Activated CD8-positive, alpha-beta memory T cell treated with anti-CD3 and anti-CD28 coated beads, Interleukin-2, amount 50 U/mL, for 1 hour (primary cell): Measurements from ENCODE around the gene HOXB8.

Experiments used
- DNase-seq: peaks from one replicate; pipeline ENCODE4 v3.0.0-alpha.2; 2020; ENCODE audit errors: extremely low read depth

HOXB8 gene

DNA sequence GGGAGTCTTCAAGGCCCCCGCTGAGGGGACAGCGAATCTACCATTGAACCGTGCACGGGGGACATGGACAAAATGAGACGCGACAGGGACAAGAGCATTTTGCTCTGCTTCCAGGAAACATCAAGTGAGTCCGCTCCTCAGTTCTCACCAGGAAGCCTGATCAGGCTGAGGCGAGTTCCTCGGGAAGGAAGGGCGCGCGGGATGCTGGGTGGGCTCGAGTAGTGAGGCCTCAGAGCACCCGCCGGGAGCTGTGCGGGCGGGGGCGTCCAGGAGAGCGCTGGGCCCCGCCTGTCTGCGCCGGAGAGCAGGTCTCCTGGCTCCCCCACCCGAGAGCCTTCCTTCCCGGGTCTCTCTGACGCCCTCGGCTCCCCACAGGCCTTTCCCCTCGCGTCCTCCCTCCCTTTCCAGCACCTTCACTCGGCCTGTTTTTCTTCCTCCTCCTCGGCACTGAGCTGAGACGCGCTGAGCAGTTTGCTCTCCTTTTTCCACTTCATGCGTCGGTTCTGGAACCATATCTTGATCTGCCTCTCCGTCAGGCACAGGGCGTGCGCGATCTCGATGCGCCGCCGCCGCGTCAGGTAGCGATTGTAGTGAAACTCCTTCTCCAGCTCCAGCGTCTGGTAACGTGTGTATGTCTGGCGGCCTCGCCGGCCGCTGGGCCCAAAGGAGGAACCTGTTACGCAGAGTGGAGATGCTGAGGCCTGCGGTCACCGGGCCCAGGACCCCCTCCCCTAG, 18.9 kb downstream of the HOXB8 start:
- no peak for DNase-seq

DNA sequence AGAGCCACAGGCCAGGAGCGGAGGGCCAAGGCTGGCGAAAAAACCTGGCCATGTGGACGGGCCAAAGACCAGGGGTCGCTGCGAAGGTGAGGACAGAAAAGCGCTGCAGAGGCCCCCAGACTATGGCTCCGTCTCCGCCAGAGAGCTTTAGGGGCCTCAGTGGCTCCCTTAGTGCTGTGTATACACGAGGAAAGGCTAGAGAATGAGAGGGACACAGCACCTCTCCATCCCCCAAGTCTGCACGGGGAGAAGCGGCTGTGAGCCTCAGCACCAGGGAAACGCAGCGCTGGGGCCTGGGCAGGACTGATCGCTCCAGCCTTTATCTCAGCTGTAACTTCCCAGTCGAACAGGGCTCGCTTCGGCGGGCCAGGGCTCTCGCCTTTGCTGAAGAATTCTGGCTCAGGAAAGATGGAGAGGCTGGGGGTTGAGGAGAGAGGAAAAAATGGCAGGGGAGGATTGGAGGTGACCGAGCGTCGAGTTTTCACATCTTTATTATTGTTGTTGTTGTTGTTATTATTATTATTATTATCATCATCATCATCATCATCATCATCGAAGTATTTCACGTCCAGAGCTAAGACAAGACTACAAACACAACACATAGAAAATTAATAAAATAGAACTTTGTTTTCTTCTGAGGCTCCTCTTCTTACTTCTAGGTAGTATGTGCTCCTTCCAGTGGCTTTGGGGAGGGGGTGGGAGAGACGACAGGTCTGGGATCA, 19.7 kb downstream of the HOXB8 start:
- no peak for DNase-seq

DNA sequence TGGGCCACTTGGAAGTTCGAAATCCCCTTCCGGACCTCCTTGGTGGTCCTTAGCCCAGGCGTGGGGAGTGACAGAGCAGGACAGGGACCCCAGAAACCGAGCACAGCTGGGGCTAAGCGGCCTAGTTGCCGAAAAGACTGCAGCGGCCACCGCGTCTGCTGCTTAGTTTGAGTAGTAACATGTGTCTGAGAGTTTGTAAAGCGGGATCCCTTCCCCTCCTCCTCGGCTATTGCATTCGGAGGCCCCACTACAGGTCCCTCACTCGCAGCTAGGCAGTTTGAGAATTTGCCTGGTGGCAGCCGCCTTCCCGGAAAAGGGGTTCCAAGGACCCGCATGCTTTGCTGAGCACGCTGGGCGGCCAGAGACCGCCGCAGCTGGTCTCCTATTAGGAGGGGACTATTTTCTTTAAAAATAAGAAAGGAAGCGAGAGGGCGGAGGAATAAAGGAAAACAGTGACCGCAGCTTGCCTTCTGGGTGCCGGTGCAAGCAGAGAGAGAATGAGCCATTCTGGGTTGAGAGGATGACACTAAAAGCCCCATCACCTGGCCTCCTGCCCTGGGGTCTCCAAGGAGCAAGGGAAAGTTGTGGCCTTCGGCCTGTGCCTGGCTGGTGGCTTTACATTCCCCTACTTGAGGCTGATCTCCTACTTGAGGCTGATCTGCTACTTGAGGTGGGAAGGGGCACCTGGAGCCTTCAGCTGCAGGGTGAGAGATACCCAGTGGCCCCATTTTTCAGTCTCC, 20.4 kb downstream of the HOXB8 start:
- no peak for DNase-seq

DNA sequence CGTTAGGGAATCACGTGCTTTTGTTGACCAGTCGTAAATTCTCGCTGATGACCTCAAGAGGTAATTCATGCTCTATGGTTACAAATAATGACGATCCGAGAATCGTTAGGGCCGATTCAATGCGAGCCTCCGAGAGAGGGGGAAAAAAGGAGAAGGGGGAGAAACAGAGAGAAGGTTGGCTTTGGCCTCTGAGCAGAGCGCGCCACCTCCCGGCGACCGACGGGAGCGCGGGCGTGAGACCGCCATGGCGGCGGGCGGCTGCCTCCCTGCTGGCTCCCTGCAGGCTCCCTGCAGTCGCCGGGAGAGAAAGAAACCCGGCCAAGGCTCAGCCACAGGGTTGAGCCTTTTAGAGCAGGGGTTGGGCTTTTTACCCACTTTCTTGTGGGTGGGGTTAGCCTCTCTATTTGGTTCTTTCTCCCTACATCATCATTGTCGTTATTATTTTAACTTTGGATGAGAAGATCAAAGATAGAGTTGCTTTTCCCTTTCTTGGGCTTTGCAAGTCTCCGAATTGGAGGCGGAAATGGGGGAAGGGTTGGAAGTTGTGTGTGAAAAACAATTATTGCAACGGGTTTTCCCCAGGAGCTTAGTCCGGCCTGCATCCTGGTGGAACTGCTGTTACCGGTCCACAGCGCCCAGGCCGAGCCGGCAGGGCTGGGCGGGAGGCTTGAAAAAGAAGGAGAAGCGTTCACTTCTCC, 21.1 kb downstream of the HOXB8 start:
- DNase-seq = no peak

DNA sequence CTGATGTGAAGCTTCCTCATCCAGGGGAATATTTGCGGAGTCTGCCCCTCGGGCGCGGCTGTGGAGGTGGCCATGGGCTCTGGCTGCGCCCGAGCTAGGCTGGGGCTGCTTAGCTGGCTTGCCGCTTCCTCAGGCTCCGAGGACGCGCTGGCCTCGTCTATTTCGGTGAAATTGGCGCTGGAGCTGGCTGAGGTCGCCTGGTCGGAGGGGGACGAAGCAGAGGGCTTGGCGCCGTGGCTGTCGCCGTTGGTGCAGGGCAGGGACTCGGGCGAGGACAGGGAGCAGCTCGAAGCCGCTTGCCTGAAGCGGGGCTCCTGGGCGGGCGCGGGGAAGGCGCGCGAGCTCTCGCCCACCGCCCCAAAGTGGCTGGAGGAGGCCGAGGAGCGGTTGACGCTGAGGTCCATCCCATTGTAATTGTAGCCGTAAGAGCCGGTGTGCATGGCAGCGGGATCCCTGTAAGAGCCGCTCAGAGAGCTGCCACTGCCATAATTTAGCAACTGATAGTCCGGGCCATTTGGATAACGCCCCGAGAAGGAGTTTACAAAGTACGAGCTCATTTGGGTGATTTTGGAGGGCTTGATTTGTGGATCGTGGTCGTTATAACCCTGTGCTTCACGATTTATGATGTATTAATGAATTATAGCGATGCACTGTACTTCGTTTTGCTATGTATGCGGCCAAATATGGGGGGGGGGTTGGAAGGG, 21.8 kb downstream of the HOXB8 start, which contains the start of gene HOXB5:
Gene HOXB5 (minus strand): TSS at position 654 of the 704 bp plus-strand sequence. CDS start 97 bp downstream, at position 557.
- no peak for DNase-seq

DNA sequence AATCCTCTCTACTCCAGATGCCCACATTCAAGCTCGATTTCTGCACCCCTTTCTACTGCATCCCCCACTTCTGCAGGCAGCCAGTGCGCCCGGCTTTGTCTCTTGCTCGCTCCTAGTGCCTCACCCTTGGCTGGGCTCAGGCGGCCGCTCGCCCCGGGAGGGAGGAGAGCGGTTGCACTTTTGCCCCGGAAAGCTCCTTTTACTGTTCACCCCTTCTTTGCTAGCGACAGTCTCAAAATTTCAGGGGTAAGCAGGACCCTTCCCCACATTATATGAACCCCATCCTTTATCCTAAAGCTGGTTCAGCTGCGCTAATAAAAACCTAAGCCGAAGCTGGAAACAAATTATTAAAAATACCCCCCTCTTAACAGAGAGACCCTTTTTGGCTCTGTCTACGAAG, 22.5 kb downstream of the HOXB8 start:
- DNase-seq = no peak

DNA sequence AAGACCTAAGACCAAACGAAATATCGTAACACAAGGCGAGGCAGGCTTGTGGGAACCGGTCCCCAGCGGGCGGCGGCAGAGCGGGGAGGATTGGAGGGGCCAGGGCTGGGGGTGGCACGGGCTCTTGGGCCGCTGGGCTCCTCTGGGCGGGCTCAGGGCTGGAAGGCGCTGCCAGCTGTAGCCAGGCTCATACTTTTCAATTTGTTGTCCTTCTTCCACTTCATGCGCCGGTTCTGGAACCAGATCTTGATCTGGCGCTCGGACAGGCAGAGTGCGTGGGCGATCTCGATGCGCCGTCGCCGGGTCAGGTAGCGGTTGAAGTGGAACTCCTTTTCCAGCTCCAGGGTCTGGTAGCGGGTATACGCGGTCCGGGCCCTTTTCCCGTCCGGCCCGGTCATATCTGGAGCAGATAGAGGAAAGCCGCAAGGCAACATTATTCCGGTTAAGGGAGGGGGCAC, 23.0 kb downstream of the HOXB8 start:
- DNase-seq = no peak

DNA sequence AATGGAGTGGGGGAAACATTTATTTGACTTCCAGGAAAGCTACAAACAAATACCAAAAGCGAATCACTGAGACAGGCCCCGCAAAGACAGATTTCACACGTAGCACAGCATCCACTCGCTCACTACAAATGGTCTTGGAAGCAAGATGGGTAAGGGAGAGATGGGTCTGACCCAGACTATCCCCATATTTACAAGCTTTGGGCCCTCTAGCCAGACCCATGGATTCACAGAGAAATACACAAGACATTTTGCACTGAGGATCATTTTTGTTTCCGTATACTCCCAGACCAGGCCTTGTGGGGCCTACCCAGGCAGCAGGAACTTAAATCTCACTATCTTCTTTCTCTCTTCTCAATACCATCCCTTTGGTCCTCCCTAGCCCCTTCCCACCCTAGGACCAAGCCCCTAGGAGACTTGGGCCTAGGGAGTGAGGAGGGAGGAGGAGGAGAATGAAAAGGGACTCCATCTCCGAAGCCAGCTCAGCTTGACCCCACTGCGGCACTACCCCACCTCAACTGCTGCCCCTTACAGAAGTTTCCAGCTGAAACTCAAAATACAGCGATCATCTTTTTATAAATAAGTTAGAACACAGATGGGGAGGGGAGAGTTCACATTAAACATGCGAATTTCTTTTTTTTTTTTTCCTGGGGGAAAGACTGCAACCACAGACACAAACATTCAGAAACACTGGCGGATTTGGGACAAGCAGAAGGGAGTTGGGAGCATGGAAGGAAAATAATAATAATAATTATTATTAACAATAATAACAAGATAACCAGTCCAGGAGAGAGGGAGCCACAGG, 23.6 kb downstream of the HOXB8 start:
- no peak for DNase-seq

DNA sequence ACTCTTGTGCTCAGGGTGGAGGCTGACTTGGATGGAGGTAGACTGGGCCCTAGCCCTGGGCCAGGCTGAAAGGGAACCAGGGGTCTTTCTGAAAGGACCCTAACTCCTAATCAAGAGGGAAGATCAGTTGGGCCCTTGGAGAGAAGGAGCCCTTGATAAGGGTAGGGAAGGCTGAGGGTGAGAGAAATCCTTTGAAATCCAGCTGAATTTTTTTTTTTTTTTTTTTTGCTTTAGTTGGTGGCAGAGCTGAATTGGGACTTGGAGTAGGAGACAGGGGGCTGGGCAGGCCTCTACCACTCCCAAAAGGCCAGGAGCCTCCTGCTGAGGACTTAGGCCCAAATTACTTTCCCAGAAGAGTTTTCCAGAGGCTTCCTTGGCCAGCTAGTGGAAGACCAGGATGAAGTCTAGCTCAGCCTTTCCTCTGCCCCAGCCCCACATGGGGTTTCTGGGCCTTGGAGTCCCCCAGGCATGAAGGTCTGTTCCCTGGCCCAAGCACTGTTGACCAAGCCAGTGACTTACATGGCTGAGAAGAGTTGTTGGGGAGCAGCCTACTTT, 24.4 kb downstream of the HOXB8 start:
- no peak for DNase-seq

DNA sequence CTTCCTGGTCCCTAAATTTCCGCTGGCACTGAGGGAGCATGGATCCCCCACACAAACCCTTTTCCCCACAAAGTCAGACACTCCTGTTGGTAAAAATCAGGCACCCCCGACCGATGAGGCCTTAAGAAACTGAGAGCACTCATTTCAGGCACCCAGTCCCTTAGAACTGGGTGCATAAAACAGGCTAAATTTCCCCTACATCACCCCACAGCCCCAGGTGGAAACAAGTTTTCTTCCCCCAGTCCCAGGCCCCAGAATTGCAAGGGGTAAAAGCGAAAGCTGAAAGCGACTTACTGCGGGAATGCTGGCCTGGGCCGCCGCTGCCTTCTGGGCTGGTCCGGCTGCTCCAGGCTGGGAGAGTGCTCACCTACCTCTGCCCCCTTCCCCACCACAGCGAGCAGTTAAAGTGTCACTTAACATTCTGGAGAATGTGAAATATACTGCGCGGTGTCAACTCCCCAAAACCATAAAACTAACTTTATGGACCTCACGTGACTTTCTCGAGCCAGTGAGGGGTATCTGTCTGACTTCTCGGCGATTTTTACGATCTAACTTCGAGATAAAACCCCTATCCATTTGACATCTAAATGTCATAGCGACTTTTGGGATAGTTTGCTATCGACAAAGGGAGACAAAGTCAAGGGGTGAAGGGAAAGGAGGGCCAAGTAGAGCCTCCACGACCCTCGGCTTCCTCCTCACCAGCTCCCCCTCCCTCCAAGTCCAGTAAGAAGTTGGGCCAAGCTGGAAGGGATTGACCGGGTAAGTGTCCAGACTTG, 25.1 kb downstream of the HOXB8 start, which contains the start of gene HOXB3:
Gene HOXB3 (minus strand): TSS at position 411 of the 776 bp plus-strand sequence. CDS start 37,767 bp downstream, outside the sequence.
- DNase-seq = no peak

DNA sequence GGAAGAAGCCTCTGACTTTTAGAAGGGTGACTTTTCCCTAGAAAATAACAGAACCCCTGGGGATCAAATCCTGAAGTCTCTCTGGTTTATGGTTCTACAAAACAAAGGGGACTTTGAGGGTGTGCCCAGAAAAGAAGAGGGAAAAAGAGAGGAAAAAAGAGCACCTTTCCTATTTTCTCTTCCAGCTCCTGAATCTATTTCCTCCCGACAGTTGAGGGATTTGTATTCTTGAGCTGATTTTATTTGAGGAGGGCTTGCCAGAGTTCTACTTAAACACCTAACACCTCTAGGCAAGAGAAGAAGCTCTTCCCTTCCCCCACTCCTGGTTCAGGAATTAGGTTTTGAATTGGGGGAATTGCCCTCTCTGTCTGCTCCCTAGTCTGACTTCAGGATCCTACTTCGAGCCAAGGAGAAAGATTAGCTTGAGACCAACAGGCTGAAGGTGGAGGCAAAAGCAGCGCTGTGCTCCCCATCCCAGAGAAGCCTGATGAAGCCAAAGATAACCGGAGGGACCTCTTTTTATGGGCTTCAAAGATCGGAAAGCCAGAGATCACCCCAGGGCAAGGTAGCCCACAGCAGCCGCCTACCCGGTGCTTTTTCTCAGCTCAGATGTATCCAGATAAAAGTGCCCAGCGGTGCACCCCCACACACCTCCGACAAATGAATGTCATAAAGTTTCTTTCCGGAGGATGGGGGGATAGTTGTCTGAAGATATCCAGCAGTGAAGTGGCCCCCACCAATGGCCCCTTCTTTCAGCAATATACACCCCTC, 25.8 kb downstream of the HOXB8 start:
- no peak for DNase-seq

DNA sequence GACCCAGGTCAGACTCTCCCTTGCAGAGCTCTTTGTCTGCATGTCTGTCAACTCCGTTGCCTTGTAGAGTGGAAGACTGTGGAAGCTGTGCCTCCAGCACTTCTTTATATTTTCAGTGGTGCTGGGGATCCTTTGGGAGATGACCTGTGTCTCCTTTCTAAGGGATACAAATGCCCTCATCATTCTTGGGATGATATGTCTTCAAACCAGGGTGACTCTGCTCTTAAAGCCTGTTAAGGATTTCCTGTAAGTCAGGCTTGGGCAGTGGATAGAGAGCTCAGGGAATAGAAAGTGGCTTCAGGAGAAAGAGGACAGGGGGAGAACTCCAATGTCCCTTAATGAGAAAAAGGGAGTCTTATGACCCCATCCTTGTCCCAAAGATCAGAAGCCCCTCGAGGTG, 26.6 kb downstream of the HOXB8 start:
- no peak for DNase-seq

DNA sequence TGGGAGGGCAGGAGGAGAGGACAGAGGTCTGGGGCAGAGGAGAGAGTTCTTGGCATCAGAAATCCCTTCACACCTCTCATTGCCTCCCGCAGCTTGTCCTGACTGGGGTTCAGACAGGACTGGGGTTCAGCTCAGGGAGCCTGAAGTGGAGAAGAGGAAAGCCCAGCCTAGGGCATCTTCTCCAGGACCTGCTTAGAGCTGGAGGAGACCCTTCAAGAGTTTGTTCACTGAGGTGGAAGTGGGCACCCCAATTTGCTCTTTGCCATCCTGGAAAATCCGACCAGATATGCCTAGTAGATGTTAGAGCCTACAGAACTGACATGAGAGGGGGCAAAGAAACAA, 27.0 kb downstream of the HOXB8 start:
- DNase-seq = no peak

DNA sequence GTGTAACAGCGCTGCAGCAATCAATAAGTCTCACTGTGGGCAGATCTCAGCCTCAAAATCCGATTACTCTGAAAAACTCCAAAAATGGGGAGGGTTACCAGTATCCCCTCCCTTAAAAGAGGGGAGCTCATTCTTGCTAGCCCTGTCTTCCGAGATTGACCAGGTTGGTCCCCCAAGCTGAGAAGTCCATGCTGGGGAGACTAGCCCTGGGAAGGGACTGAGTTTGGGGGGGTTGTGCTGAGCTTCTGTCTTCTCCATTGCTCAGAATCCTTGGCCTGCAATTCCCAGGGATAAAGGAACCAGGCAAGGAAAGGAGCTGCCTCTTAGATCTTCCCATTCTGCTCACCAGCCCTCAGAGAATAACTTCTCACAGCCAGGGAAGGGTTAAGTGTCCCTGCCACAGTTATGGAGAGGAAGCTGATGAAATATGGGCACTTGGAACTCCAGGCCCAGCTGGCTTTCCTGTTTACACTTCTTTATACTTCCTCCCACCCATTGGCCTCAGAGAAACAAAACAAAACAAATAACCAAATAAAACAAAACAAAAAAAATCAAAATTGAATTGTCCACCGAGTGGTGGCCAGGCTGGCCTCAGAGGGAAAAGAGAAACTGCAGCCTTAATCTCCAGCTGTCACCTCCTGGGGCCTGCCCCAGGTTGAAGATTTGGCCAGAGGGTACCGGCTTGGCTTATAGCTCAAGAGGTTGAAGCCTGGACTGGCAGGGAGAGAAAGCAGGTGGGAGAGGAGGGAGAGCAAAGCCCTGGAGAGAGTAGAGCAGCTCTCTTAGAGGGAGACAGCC, 27.6 kb downstream of the HOXB8 start:
- no peak for DNase-seq

DNA sequence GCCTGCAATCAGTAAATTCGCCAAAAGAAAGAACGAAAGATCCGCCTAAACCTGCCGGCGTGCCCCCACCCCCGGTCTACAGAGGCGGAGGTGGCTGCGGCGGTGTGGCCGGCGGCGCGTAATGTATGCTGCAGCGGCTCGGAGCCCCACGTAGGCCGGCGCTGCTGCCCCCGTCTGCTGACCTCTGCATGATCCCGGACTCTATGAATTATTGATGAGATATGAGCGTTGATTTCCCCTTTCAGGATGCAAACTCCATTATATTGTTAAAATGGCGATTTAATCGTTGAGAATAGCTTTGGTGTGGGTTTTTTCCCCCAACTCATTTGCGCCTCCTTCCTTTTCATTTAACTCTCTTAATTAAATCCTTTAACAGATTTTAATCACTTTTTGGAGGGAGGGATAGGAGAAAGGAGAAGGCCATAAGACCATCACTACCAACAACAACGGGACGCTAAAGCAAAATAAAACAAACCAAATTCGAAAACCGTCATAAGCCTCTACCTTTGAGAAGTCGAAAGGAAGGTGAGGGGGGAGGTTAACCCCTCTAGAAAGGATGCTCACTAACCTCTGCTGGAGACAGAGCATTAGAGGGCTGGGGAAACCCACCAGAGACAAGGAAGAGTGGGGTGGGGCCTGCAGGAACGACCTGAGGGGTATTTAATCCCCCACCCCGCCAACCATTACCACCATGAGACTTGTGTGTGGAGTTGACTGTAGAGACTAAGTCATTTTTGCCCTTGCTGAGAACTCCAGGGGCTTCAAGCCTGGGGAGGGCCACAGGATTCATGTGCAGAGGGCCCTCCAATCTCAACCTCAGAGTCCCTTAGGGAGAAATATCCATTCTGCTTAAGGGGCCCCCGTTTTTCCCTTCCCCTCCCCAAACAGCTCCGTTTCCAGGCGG, 28.5 kb downstream of the HOXB8 start:
- no peak for DNase-seq

DNA sequence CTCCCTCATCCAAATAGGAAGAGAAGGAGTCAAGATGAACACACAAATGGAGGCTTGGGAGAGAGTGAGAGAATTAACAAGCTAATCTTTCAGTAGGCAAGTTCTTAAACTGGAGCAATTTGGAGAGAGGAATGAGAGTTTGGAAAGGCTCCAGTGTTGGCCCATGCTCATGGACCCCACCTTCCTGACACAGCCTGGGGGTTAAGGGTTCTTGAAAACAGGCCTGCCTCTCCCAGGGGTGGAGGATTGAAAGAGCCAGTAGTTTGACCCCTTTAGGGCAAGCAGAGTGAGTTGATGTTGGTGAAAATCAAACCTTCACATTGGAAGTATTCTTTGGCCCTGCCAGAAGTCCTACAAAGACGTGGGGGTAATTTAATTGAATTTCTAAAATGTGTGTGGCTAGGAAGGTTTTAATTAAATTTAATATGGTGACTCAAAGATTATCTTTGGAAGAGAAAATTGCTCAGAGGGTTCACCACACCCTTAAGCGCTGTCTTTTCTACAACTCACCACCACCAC, 30.8 kb downstream of the HOXB8 start:
- DNase-seq = no peak
